ENCODE results near the gene CHST8. TPM values are rescaled to one million over a fixed set of nuclear protein-coding genes. Genes with fewer than 3 reads are reported as not detected.

The CHST8 gene
- total and polyA plus RNA-seq, 4 donors = 0.05 to 0.07 TPM; not detected in 2

DNA sequence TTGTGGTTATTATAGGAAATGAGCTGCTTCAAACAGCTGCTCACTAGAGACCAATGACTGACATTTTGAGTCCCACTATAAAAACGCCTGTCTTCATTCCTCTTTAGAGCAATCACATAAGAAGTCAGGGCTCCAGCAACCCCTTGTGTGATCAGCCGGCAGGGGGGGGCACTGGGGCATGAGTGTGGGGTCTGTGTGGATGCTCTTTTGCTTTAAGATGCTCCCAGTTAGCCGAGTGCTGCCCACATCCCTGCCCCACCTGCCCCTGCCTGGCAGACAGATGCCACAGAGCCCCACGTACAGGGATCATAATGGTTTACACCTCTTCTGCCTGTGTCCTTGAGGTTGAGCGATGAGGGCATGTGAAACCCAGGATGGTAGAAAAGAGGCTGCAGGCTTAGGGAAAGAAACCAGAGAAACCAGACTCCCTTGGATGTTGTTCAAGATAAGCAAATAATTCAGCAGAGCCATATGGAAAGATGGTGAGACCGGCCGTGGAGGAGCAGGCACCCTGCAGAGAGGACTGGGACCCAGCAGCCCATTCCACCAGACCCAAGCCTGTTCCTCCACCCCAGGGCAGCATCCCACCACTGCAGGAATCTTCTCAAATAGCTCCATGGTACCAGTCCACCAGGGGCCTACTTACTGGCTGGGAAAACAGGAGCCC, 55.4 kb downstream of the CHST8 start:
- WGBS = 53% methylated on average over 7 of the region's 7 CpGs
- Histone ChIP-seq H3K27ac (ENCODE audit: low read depth in 1 of 2, low read length in 2 of 2) (no peak overlapping the region), H3K4me1 (ENCODE audit: control insufficient read depth in 4 of 4, insufficient read depth in 4 of 4, low read length in 3 of 4) (no peaks in the 10 kb centered on the region), H3K9me3 (ENCODE audit: control insufficient read depth in 4 of 4, low read length in 3 of 4) (no peaks in the 10 kb centered on the region), H3K9ac (ENCODE audit: low read depth in 1 of 2, low read length in 2 of 2) (no peak overlapping the region), H3K27me3 (ENCODE audit: control insufficient read depth in 4 of 4, insufficient read depth in 4 of 4, low read length in 3 of 4) (peaks cover 0 to 18% (median 2%) of the 10 kb centered on the region in 4 donors), H3K36me3 (ENCODE audit: control insufficient read depth in 4 of 4, insufficient read depth in 3 of 4, low read depth in 1 of 4, low read length in 3 of 4) (no peaks in the 10 kb centered on the region), H3K4me3 (ENCODE audit: low read depth in 1 of 3, low read length in 3 of 3) (no peak overlapping the region)
- no peak for TF ChIP-seq EGR1 (IDR thresholded peaks at IDR 0.05; ENCODE audit: low read depth in 2 of 2)
- TF ChIP-seq, protein P1, sequence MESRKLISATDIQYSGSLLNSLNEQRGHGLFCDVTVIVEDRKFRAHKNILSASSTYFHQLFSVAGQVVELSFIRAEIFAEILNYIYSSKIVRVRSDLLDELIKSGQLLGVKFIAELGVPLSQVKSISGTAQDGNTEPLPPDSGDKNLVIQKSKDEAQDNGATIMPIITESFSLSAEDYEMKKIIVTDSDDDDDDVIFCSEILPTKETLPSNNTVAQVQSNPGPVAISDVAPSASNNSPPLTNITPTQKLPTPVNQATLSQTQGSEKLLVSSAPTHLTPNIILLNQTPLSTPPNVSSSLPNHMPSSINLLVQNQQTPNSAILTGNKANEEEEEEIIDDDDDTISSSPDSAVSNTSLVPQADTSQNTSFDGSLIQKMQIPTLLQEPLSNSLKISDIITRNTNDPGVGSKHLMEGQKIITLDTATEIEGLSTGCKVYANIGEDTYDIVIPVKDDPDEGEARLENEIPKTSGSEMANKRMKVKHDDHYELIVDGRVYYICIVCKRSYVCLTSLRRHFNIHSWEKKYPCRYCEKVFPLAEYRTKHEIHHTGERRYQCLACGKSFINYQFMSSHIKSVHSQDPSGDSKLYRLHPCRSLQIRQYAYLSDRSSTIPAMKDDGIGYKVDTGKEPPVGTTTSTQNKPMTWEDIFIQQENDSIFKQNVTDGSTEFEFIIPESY (IDR thresholded peaks at IDR 0.05) = no peak
- TF ChIP-seq RAD21 (IDR thresholded peaks at IDR 0.05) = no peak
- TF ChIP-seq, protein P2, sequence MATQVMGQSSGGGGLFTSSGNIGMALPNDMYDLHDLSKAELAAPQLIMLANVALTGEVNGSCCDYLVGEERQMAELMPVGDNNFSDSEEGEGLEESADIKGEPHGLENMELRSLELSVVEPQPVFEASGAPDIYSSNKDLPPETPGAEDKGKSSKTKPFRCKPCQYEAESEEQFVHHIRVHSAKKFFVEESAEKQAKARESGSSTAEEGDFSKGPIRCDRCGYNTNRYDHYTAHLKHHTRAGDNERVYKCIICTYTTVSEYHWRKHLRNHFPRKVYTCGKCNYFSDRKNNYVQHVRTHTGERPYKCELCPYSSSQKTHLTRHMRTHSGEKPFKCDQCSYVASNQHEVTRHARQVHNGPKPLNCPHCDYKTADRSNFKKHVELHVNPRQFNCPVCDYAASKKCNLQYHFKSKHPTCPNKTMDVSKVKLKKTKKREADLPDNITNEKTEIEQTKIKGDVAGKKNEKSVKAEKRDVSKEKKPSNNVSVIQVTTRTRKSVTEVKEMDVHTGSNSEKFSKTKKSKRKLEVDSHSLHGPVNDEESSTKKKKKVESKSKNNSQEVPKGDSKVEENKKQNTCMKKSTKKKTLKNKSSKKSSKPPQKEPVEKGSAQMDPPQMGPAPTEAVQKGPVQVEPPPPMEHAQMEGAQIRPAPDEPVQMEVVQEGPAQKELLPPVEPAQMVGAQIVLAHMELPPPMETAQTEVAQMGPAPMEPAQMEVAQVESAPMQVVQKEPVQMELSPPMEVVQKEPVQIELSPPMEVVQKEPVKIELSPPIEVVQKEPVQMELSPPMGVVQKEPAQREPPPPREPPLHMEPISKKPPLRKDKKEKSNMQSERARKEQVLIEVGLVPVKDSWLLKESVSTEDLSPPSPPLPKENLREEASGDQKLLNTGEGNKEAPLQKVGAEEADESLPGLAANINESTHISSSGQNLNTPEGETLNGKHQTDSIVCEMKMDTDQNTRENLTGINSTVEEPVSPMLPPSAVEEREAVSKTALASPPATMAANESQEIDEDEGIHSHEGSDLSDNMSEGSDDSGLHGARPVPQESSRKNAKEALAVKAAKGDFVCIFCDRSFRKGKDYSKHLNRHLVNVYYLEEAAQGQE (IDR thresholded peaks at IDR 0.05) = no peak
- TF ChIP-seq, protein P3, sequence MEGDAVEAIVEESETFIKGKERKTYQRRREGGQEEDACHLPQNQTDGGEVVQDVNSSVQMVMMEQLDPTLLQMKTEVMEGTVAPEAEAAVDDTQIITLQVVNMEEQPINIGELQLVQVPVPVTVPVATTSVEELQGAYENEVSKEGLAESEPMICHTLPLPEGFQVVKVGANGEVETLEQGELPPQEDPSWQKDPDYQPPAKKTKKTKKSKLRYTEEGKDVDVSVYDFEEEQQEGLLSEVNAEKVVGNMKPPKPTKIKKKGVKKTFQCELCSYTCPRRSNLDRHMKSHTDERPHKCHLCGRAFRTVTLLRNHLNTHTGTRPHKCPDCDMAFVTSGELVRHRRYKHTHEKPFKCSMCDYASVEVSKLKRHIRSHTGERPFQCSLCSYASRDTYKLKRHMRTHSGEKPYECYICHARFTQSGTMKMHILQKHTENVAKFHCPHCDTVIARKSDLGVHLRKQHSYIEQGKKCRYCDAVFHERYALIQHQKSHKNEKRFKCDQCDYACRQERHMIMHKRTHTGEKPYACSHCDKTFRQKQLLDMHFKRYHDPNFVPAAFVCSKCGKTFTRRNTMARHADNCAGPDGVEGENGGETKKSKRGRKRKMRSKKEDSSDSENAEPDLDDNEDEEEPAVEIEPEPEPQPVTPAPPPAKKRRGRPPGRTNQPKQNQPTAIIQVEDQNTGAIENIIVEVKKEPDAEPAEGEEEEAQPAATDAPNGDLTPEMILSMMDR (IDR thresholded peaks at IDR 0.05; ENCODE audit: low read depth, low read length, missing input control) = no peak
- TF ChIP-seq GABPA (IDR thresholded peaks at IDR 0.05 in 1 of 2, conservative IDR thresholded peaks at IDR 0.05 in 1 of 2) = no peak
- TF ChIP-seq JUND (IDR thresholded peaks at IDR 0.05) = no peak
- TF ChIP-seq RXRA (IDR thresholded peaks at IDR 0.05) = no peak
- TF ChIP-seq, protein P4, sequence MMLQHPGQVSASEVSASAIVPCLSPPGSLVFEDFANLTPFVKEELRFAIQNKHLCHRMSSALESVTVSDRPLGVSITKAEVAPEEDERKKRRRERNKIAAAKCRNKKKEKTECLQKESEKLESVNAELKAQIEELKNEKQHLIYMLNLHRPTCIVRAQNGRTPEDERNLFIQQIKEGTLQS (IDR thresholded peaks at IDR 0.05) = no peak
- no peak for TF ChIP-seq SP1 (IDR thresholded peaks at IDR 0.05)
- no peak for TF ChIP-seq NR2F2 (IDR thresholded peaks at IDR 0.05)
- TF ChIP-seq FOXA1 (IDR thresholded peaks at IDR 0.05) = no peak
- no peak for TF ChIP-seq TAF1 (conservative IDR thresholded peaks at IDR 0.05)
- TF ChIP-seq HNF4G (IDR thresholded peaks at IDR 0.05) = no peak
- TF ChIP-seq, protein P5, sequence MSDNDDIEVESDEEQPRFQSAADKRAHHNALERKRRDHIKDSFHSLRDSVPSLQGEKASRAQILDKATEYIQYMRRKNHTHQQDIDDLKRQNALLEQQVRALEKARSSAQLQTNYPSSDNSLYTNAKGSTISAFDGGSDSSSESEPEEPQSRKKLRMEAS (IDR thresholded peaks at IDR 0.05) = no peak
- TF ChIP-seq FOXA2 (IDR thresholded peaks at IDR 0.05) = no peak
- no peak for TF ChIP-seq HNF4A (conservative IDR thresholded peaks at IDR 0.05)
- no peak for TF ChIP-seq YY1 (IDR thresholded peaks at IDR 0.05)
- DNase-seq (ENCODE audit: low spot score) = no peak
